Progenitor cell of endocrine pancreas (in vitro differentiated cells): ENCODE measurements around the gene JAM3. TPM values are rescaled to one million over a fixed set of nuclear protein-coding genes. Genes with fewer than 3 reads are reported as not detected.
"Not testable (repeated sequence)": the region's sequence is repeated elsewhere in the genome, so short reads cannot be mapped to it uniquely, and the experiment has no call there.

ENCODE experiments used
- DNase-seq: peaks from one replicate; pipeline ENCODE4 v3.0.0; 2021; ENCODE audit warnings: low spot score; ENCODE audit not compliant: unreplicated experiment
- H3K27ac Mint-ChIP-seq: 2 replicates; pipeline ENCODE4 v1.8.0; 2021; ENCODE audit warnings: mild to moderate bottlenecking, moderate library complexity, mixed read lengths
- H3K27me3 Mint-ChIP-seq: 2 replicates; pipeline ENCODE4 v1.8.0; 2021; ENCODE audit warnings: mixed read lengths
- H3K36me3 Mint-ChIP-seq: 2 replicates; pipeline ENCODE4 v1.8.0; 2022; ENCODE audit warnings: mixed read lengths; ENCODE audit not compliant: insufficient read depth
- H3K4me1 Mint-ChIP-seq: 2 replicates; pipeline ENCODE4 v1.8.0; 2021; ENCODE audit warnings: low read depth, mixed read lengths
- H3K4me3 Mint-ChIP-seq: 2 replicates; pipeline ENCODE4 v1.8.0; 2021; ENCODE audit warnings: low read depth, mild to moderate bottlenecking, moderate library complexity, mixed read lengths
- H3K9me3 Mint-ChIP-seq: 2 replicates; pipeline ENCODE4 v1.8.0; 2021; ENCODE audit warnings: low read depth, mixed read lengths
- CTCF ChIP-seq: fragments of 200-600 bp; sonication (generic); IDR thresholded peaks from one replicate; pipeline ENCODE4 v1.5.0; 2021; ENCODE audit warnings: antibody characterized with exemption, mild to moderate bottlenecking; ENCODE audit not compliant: unreplicated experiment
- total RNA-seq: library from RNA; stranded (reverse); gene quantifications from 2 replicates; pipeline ENCODE4 v1.2.1, GENCODE V29; 2021

Gene JAM3
- total RNA-seq, 1 donor from 2014 or later = 37.0 TPM

- DNase-seq = no peak
- Mint-ChIP-seq H3K36me3 (no peaks in the 10 kb centered on the region), H3K27ac (no peak overlapping the region), H3K9me3 (peaks cover 4% of the 10 kb centered on the region), H3K4me1 (peaks cover 3% of the 10 kb centered on the region), H3K27me3 (peaks cover 10% of the 10 kb centered on the region), H3K4me3 (no peak overlapping the region)
- no peak for TF ChIP-seq CTCF
Observed at GRCh38 chr11:134074766-134075165, 5.9 kb downstream of the JAM3 start.

- DNase-seq = no peak
- Mint-ChIP-seq H3K4me3 (no peak overlapping the region), H3K4me1 (no peaks in the 10 kb centered on the region), H3K9me3 (peaks cover 16% of the 10 kb centered on the region), H3K36me3 (peaks cover 11% of the 10 kb centered on the region), H3K27me3 (no peaks in the 10 kb centered on the region), H3K27ac (no peak overlapping the region)
- no peak for TF ChIP-seq CTCF
Observed at GRCh38 chr11:134079317-134079716, 10.4 kb downstream of the JAM3 start.

GRCh38 chr11:134081258-134081657 lies 12.4 kb downstream of the JAM3 start:
- Mint-ChIP-seq H3K9me3 (peaks cover 16% of the 10 kb centered on the region), H3K36me3 (peaks cover 11% of the 10 kb centered on the region)
- H3K27ac Mint-ChIP-seq, H3K4me1 Mint-ChIP-seq, DNase-seq, H3K4me3 Mint-ChIP-seq, H3K27me3 Mint-ChIP-seq: not testable (repeated sequence)

- TF ChIP-seq CTCF = no peak
Observed at GRCh38 chr11:134082990-134083389, 14.1 kb downstream of the JAM3 start.

GRCh38 chr11:134086376-134086775 lies 17.5 kb downstream of the JAM3 start:
- no peak for DNase-seq
- no peak for TF ChIP-seq CTCF
- H3K36me3 Mint-ChIP-seq = peaks cover 4% of the 10 kb centered on the region

More at GRCh38 chr11:134082990-134083389, 14.1 kb downstream of the JAM3 start:
- no peaks in the 10 kb centered on the region for H3K4me1 Mint-ChIP-seq
- H3K9me3 Mint-ChIP-seq = peaks cover 16% of the 10 kb centered on the region
- DNase-seq = no peak
- no peaks in the 10 kb centered on the region for H3K27me3 Mint-ChIP-seq
- H3K27ac Mint-ChIP-seq = no peak overlapping the region
- no peak overlapping the region for H3K4me3 Mint-ChIP-seq
- H3K36me3 Mint-ChIP-seq = peaks cover 11% of the 10 kb centered on the region

GRCh38 chr11:134092006-134092405 lies 23.1 kb downstream of the JAM3 start:
- H3K9me3 Mint-ChIP-seq = not testable (repeated sequence)

More at GRCh38 chr11:134086376-134086775, 17.5 kb downstream of the JAM3 start:
- H3K9me3 Mint-ChIP-seq = peaks cover 3% of the 10 kb centered on the region
- no peaks in the 10 kb centered on the region for H3K27me3 Mint-ChIP-seq
- no peak overlapping the region for H3K4me3 Mint-ChIP-seq
- H3K27ac Mint-ChIP-seq = no peak overlapping the region
- H3K4me1 Mint-ChIP-seq = no peaks in the 10 kb centered on the region

More at GRCh38 chr11:134092006-134092405, 23.1 kb downstream of the JAM3 start:
- not testable (repeated sequence) for DNase-seq, H3K36me3 Mint-ChIP-seq, H3K27me3 Mint-ChIP-seq, H3K27ac Mint-ChIP-seq, H3K4me3 Mint-ChIP-seq
- peaks cover 11% of the 10 kb centered on the region for H3K4me1 Mint-ChIP-seq
